Endothelial cell of umbilical vein (primary cell): Measurements from ENCODE around the gene ZBTB22. TPM values are rescaled to one million over a fixed set of nuclear protein-coding genes. Genes with fewer than 3 reads are reported as not detected.

Experiments used
- BruUV-seq: library from RNA; stranded (reverse); fragments of 400-500 nt; replicated peaks from 2 replicates; lab custom pipeline; 2021; lab: Mats Ljungman, UMichigan
- CTCF ChIA-PET: fragments of 300-600, 350-600 bp; sonication (Branson Sonifier 250); formaldehyde crosslinking; loops from one replicate; lab custom pipeline; 2021; ENCODE audit warnings: antibody characterized with exemption, inconsistent platforms; lab: Charles Lee
- POLR2A ChIA-PET: fragments of 300-600, 350-600 bp; sonication (Branson Sonifier 250); formaldehyde crosslinking; loops from one replicate; lab custom pipeline; 2021; ENCODE audit warnings: antibody characterized with exemption, inconsistent platforms; lab: Charles Lee
- DNase-seq: peaks from one replicate; pipeline ENCODE4 v3.0.0-alpha.2; 2011; ENCODE audit warnings: low read depth, low spot score
- FAIRE-seq: peaks from 2 replicates; lab custom pipeline; 2011; peaks lifted over from hg19 to GRCh38; lab: Jason Lieb, UNC
- H2AFZ ChIP-seq: 2 replicates; pipeline ENCODE4 v1.6.0; 2012; ENCODE audit warnings: low read depth, low read length, control low read depth, inconsistent platforms
- H3K27ac ChIP-seq: 2 replicates; pipeline ENCODE4 v1.5.1; 2011; ENCODE audit warnings: low read depth, mild to moderate bottlenecking, control low read depth, low read length, moderate library complexity; ENCODE audit not compliant: insufficient read depth
- H3K27me3 ChIP-seq, 2 experiments: 2 replicates each; pipeline versions ENCODE4 v1.6.0 to v1.6.1; 2011; ENCODE audit warnings: low read length in 2 of 2, mixed read lengths in 1 of 2; ENCODE audit not compliant: control insufficient read depth in 2 of 2, insufficient read depth in 2 of 2
- H3K36me3 ChIP-seq, 2 experiments: 2 replicates in 1 of 2; 3 replicates in 1 of 2; pipeline ENCODE4 v1.5.1; 2011; ENCODE audit warnings: low read length in 2 of 2, mild to moderate bottlenecking in 1 of 2, moderate library complexity in 1 of 2; ENCODE audit not compliant: control insufficient read depth in 2 of 2, insufficient read depth in 2 of 2; ENCODE audit errors: extremely low read depth in 1 of 2
- H3K4me1 ChIP-seq: 3 replicates; pipeline ENCODE4 v1.5.1; 2011; ENCODE audit warnings: mild to moderate bottlenecking, low read length; ENCODE audit not compliant: control insufficient read depth, insufficient read depth; ENCODE audit errors: extremely low read depth
- H3K4me2 ChIP-seq: 2 replicates; pipeline ENCODE4 v1.6.1; 2011; ENCODE audit warnings: low read length, control low read depth, mixed read lengths; ENCODE audit not compliant: insufficient read depth
- H3K4me3 ChIP-seq, 3 experiments: fragments of 200-600 bp in 1 of 3; sonication (generic), shearing (Covaris generic) in 1 of 3; replicated peaks in 1 of 3; 2 replicates each; pipeline ENCODE4 v1.5.1; 2011 to 2016; ENCODE audit warnings: control low read depth in 3 of 3, low read length in 3 of 3, mild to moderate bottlenecking in 2 of 3, inconsistent platforms in 1 of 3, low read depth in 1 of 3, moderate library complexity in 1 of 3; ENCODE audit not compliant: insufficient read depth in 1 of 3
- H3K79me2 ChIP-seq: 2 replicates; pipeline ENCODE4 v1.6.0; 2012; ENCODE audit warnings: low read length, inconsistent platforms; ENCODE audit not compliant: control insufficient read depth, insufficient read depth
- H3K9ac ChIP-seq: replicated peaks from 2 replicates; pipeline ENCODE3; 2011; ENCODE audit warnings: low read length, control low read depth; ENCODE audit not compliant: insufficient read depth; ENCODE audit errors: extremely low read depth
- H3K9me1 ChIP-seq: replicated peaks from 3 replicates; pipeline ENCODE4 v1.6.0; 2011; ENCODE audit warnings: mild to moderate bottlenecking, low read length; ENCODE audit not compliant: control insufficient read depth, insufficient read depth; ENCODE audit errors: extremely low read depth
- H3K9me3 ChIP-seq: replicated peaks from 2 replicates; pipeline ENCODE4 v1.5.1; 2012; ENCODE audit warnings: low read length, inconsistent platforms; ENCODE audit not compliant: control insufficient read depth, insufficient read depth
- H4K20me1 ChIP-seq: replicated peaks from 2 replicates; pipeline ENCODE3; 2011; ENCODE audit warnings: mild to moderate bottlenecking, low read length; ENCODE audit not compliant: control insufficient read depth, insufficient read depth; ENCODE audit errors: extremely low read depth
- CTCF ChIP-seq, 2 donors: IDR thresholded peaks; 1 replicate in 1 of 2; 2 replicates in 1 of 2; pipeline ENCODE4 v1.5.1; 2011; ENCODE audit warnings: low read length in 2 of 2, mild to moderate bottlenecking in 2 of 2, moderate library complexity in 2 of 2, control low read depth in 1 of 2, inconsistent platforms in 1 of 2, low read depth in 1 of 2; ENCODE audit not compliant: insufficient read depth in 1 of 2; ENCODE audit errors: extremely low read depth in 1 of 2
- EZH2 ChIP-seq: IDR thresholded peaks from 2 replicates; pipeline ENCODE4 v1.6.1; 2012; ENCODE audit warnings: borderline replicate concordance, low read depth, mild to moderate bottlenecking, moderate library complexity, low read length, inconsistent platforms; ENCODE audit not compliant: severe bottlenecking
- FOS ChIP-seq: IDR thresholded peaks from 2 replicates; pipeline ENCODE4 v1.6.1; 2011; ENCODE audit warnings: mild to moderate bottlenecking, low read length, moderate library complexity, borderline replicate concordance; ENCODE audit not compliant: insufficient read depth
- GATA2 ChIP-seq: IDR thresholded peaks from 2 replicates; pipeline ENCODE4 v1.7.0; 2011; ENCODE audit warnings: low read depth, mild to moderate bottlenecking, moderate library complexity, mixed read lengths, low read length; ENCODE audit not compliant: insufficient read length, insufficient read depth
- JUN ChIP-seq: IDR thresholded peaks from 2 replicates; pipeline ENCODE4 v1.6.1; 2011; ENCODE audit warnings: borderline replicate concordance, low read depth; ENCODE audit not compliant: insufficient read length, insufficient read depth
- MAX ChIP-seq: IDR thresholded peaks from 2 replicates; pipeline ENCODE4 v1.6.1; 2011; ENCODE audit not compliant: insufficient read depth, insufficient read length
- MYC ChIP-seq: IDR thresholded peaks from one replicate; pipeline ENCODE4 v1.6.1; 2011; ENCODE audit warnings: mild to moderate bottlenecking, low read depth, low read length
- POLR2A ChIP-seq: IDR thresholded peaks from 2 replicates; pipeline ENCODE4 v1.6.1; 2012; ENCODE audit warnings: low read depth, mild to moderate bottlenecking, control low read depth, low read length
- POLR2AphosphoS5 ChIP-seq: IDR thresholded peaks from 2 replicates; pipeline ENCODE4 v1.6.1; 2012; ENCODE audit warnings: low read depth, mild to moderate bottlenecking, control low read depth, low read length, moderate library complexity; ENCODE audit not compliant: insufficient read depth
- dilution Hi-C: fragments of 300-500 bp; cut with MboI; formaldehyde crosslinking; loops from one replicate; pipeline ENCODE4 v1.15.0; 2019; ENCODE audit warnings: low sequenced_read_pairs; ENCODE audit not compliant: extremely low pct_ligation_motif_present
- intact Hi-C: fragments of 100-400 bp; cut with micrococcal nuclease; formaldehyde crosslinking; loops from one replicate; pipeline ENCODE4 v1.10.0; 2022
- polyA plus RNA-seq, 4 experiments: library from polyadenylated mRNA; depleted of rRNA in 3 of 4; stranded (reverse) in 3 of 4; unstranded in 1 of 4; fragments of >200 nt; gene quantifications; 2 replicates each; pipeline versions ENCODE4 v1.2.1 to v1.2.3, GENCODE V29; 2011 to 2012; ENCODE audit warnings: missing spikeins in 1 of 4
- total RNA-seq: library from RNA; stranded (reverse); gene quantifications from 2 replicates; pipeline ENCODE4 v1.2.3, GENCODE V29; 2021

Gene ZBTB22
- total and polyA plus RNA-seq, 2 donors (not counting 3 experiments of a cell fraction or from before 2014, with no cell fraction given), result 12.6 to 15.4 TPM

GRCh38 chr6:33278392-33278741 lies 39.2 kb downstream of the ZBTB22 start:
- TF ChIP-seq POLR2A, result no peak
- TF ChIP-seq FOS, result no peak
- TF ChIP-seq CTCF (IDR thresholded peaks at IDR 0.05; ENCODE audit: extremely low read depth in 1 of 2, insufficient read depth in 1 of 2, low read depth in 1 of 2, low read length in 2 of 2), result no peak
- TF ChIP-seq POLR2AphosphoS5, result no peak
- TF ChIP-seq MAX, result no peak
- TF ChIP-seq JUN, result no peak
- no peak for TF ChIP-seq EZH2
- no peak for TF ChIP-seq GATA2
- TF ChIP-seq MYC, result no peak
- H3K4me2 ChIP-seq, result no peak overlapping the region
- H3K9ac ChIP-seq, result no peak overlapping the region
- no peak overlapping the region for H3K27ac ChIP-seq
- intact Hi-C loops (no loop called here), dilution Hi-C loops (no loop called here)
- no peak for FAIRE-seq
- H3K79me2 ChIP-seq, result peaks cover 25% of the 10 kb centered on the region
- peaks cover 6 to 39% of the 10 kb centered on the region in 2 experiments for H3K36me3 ChIP-seq
- no peak for DNase-seq
- no peaks in the 10 kb centered on the region for H3K9me3 ChIP-seq
- H2AFZ ChIP-seq, result no peak overlapping the region
- H3K4me1 ChIP-seq, result peaks cover 34% of the 10 kb centered on the region
- no TSS peak for BruUV-seq
- H3K9me1 ChIP-seq, result no peaks in the 10 kb centered on the region
- H3K4me3 ChIP-seq, result no peak overlapping the region
- ChIA-PET POLR2A (interaction anchor here (2.3 kb wide), 1 partner anchor 21 kb away, joined by 8 read pairs; no protein-coding TSS in a partner anchor), CTCF (interaction anchor here (0.5 to 4.0 kb wide), 8 partner anchors 11 to 147 kb away, joined by 3 to 39 read pairs (median 4); partner anchors contain the start of genes PFDN6, RGL2, TAPBP and WDR46)
- no peaks in the 10 kb centered on the region for H3K27me3 ChIP-seq
- H4K20me1 ChIP-seq, result no peaks in the 10 kb centered on the region
